HG03469 (cell line): ENCODE data around the gene ESCO1.
"Not testable (repeated sequence)": the region's sequence is repeated elsewhere in the genome, so short reads cannot be mapped to it uniquely, and the experiment has no call there.

Experiments used
- ATAC-seq: cut with Tn5 transposase; IDR thresholded peaks from one replicate; pipeline ENCODE4 v1.9.1; 2021; ENCODE audit warnings: mild to moderate bottlenecking, moderate library complexity, moderate number of reproducible peaks; ENCODE audit not compliant: unreplicated experiment

ESCO1 gene

GRCh38 chr18:21592361-21592760 is 8.1 kb downstream of the ESCO1 start:
- ATAC-seq = not testable (repeated sequence)

GRCh38 chr18:21584391-21584790 is 16.1 kb downstream of the ESCO1 start:
- ATAC-seq = no peak

- ATAC-seq = no peak
Observed at GRCh38 chr18:21575656-21576055, 24.8 kb downstream of the ESCO1 start.

- ATAC-seq = no peak
Observed at GRCh38 chr18:21571772-21572171, 28.7 kb downstream of the ESCO1 start.

- no peak for ATAC-seq
Observed at GRCh38 chr18:21559195-21559594, 41.3 kb downstream of the ESCO1 start.

GRCh38 chr18:21557607-21558253 is 42.8 kb downstream of the ESCO1 start:
- no peak for ATAC-seq

- no peak for ATAC-seq
Observed at GRCh38 chr18:21550510-21550970, 50.0 kb downstream of the ESCO1 start.

- ATAC-seq = no peak
Observed at GRCh38 chr18:21548647-21549046, 51.9 kb downstream of the ESCO1 start.

GRCh38 chr18:21546423-21546822 is 54.1 kb downstream of the ESCO1 start:
- no peak for ATAC-seq

- ATAC-seq = no peak
Observed at GRCh38 chr18:21538230-21538629, 62.3 kb downstream of the ESCO1 start.

GRCh38 chr18:21534327-21534726 is 66.2 kb downstream of the ESCO1 start:
- no peak for ATAC-seq

GRCh38 chr18:21526463-21526862 is 74.0 kb downstream of the ESCO1 start:
- ATAC-seq = no peak

- ATAC-seq = no peak
Observed at GRCh38 chr18:21525916-21526315, 74.6 kb downstream of the ESCO1 start.

- no peak for ATAC-seq
Observed at GRCh38 chr18:21522530-21522929, 78.0 kb downstream of the ESCO1 start.

GRCh38 chr18:21513741-21514140 is 86.8 kb downstream of the ESCO1 start:
- ATAC-seq = no peak

GRCh38 chr18:21513292-21513691 is 87.2 kb downstream of the ESCO1 start:
- ATAC-seq = no peak

- ATAC-seq = no peak
Observed at GRCh38 chr18:21509062-21509461, 91.4 kb downstream of the ESCO1 start.

GRCh38 chr18:21507913-21508701 is 92.4 kb downstream of the ESCO1 start:
- ATAC-seq = no peak

GRCh38 chr18:21502661-21503060 is 97.8 kb downstream of the ESCO1 start:
- no peak for ATAC-seq

- no peak for ATAC-seq
Observed at GRCh38 chr18:21499997-21500396, 100.5 kb downstream of the ESCO1 start.

GRCh38 chr18:21496277-21496835 is 104.1 kb downstream of the ESCO1 start:
- ATAC-seq = no peak

GRCh38 chr18:21490748-21491147 is 109.8 kb downstream of the ESCO1 start:
- ATAC-seq = no peak
